Heart left ventricle (tissue), 16 donors: Measurements from ENCODE around the gene TP53AIP1. TPM values are rescaled to one million over a fixed set of nuclear protein-coding genes. Genes with fewer than 3 reads are reported as not detected.

Experiments used
- ATAC-seq, 4 donors: fragments of 200-7000 bp; cut with Tn5 transposase; one replicate each; pipeline ENCODE4 v1.9.1; 2020 to 2022; ENCODE audit warnings: moderate library complexity in 4 of 4, mild to moderate bottlenecking in 3 of 4, moderate number of reproducible peaks in 1 of 4
- DNase-seq, 5 donors: peaks; one replicate each; pipeline ENCODE4 v3.0.0-alpha.2; 2020
- H3K27ac ChIP-seq, 12 donors: fragments of 200-600 bp; sonication (generic) in 4 of 12; one replicate each; pipeline versions ENCODE4 v1.5.0 to v1.8.0; 2016 to 2022; ENCODE audit warnings: mild to moderate bottlenecking in 2 of 12
- H3K27me3 ChIP-seq, 9 donors: fragments of 200-600 bp; sonication (generic) in 2 of 9; one replicate each; pipeline versions ENCODE4 v1.5.1 to v1.8.0; 2016 to 2022; ENCODE audit warnings: mild to moderate bottlenecking in 3 of 9
- H3K36me3 ChIP-seq, 9 donors: fragments of 200-600 bp; sonication (generic) in 2 of 9; one replicate each; pipeline versions ENCODE4 v1.5.0 to v1.8.0; 2018 to 2022; ENCODE audit warnings: mild to moderate bottlenecking in 2 of 9
- H3K4me1 ChIP-seq, 12 donors: fragments of 200-600 bp; sonication (generic) in 4 of 12; one replicate each; pipeline versions ENCODE4 v1.5.0 to v1.8.0; 2016 to 2022; ENCODE audit warnings: mild to moderate bottlenecking in 3 of 12
- H3K4me3 ChIP-seq, 12 donors: fragments of 200-600 bp; sonication (generic) in 4 of 12; one replicate each; pipeline versions ENCODE4 v1.5.0 to v1.8.0; 2017 to 2022; ENCODE audit warnings: mild to moderate bottlenecking in 9 of 12, moderate library complexity in 4 of 12
- H3K9me3 ChIP-seq, 12 donors: fragments of 200-600 bp; sonication (generic) in 4 of 12; one replicate each; pipeline versions ENCODE4 v1.5.0 to v1.8.0; 2016 to 2022; ENCODE audit warnings: mild to moderate bottlenecking in 1 of 12
- POLR2A ChIP-seq, 2 donors: fragments of 450-650 bp; IDR thresholded peaks; one replicate each; pipeline ENCODE4 v1.6.1; 2017; ENCODE audit warnings: antibody characterized with exemption in 2 of 2, mild to moderate bottlenecking in 2 of 2, moderate library complexity in 2 of 2
- WGBS, 4 donors: extraction: QIAGEN DNeasy Blood & Tissue Kit in 2 of 4; methylation state at CpG; one replicate each; pipeline versions ENCODE4 v1.1.5 to v1.1.7; 2013 to 2018; 5-methylcytosine and 5-hydroxymethylcytosine counted together
- intact Hi-C, 10 donors: fragments of 100-400 bp; cut with DNase I; formaldehyde crosslinking; loops; one replicate each; pipeline versions ENCODE4 v1.11.1 to v1.14.2; 2022
- polyA plus RNA-seq, 2 donors: library from polyadenylated mRNA; stranded (reverse); fragments of 200-250 nt; gene quantifications; one replicate each; pipeline ENCODE4 v1.2.3, GENCODE V29; 2013
- total RNA-seq, 9 donors: library from RNA; depleted of rRNA in 2 of 9; stranded (reverse); fragments of >200 nt in 2 of 9; fragmentation: NEBNext Ultra II Directional in 3 of 9; extraction: Animal tissue kit (Norgen Biotek cat#: 25700) in 3 of 9; gene quantifications; one replicate each; pipeline versions ENCODE4 v1.1.0 to v1.2.4, GENCODE V29; 2016 to 2023
- TF ChIP-seq, protein P1 (sequence below), 12 donors: fragments of 200-600 bp; sonication (generic) in 4 of 12; IDR thresholded peaks; one replicate each; pipeline versions ENCODE4 v1.5.0 to v1.8.0; 2018 to 2022; ENCODE audit warnings: antibody characterized with exemption in 12 of 12, mild to moderate bottlenecking in 5 of 12
- donor health status: ischemic (EF 13 %, LVEDD 7.1; RV severe dilation, severe dysfunction).
- donor health status: healthy with polysubstance abuse.
- donor health status: DM: no; HTN: yes; CAD: no.
- donor health status: DM: no; HTN: no; CAD: no.
- donor health status: ischemic (EF 25% LVEDD 6.9; RV normal size, moderate dysfunction).
- donor health status: ischemic (EF 25% LVEDD 5.7; RV mildly dilated, moderate dysfunction).
- donor health status: healthy.
- donor health status: DM: yes; HTN: yes; CAD: no.
- donor health status: ischemic (EF 35%, LVEDD 5.7; RV mildly dilated, moderate dysfunction).
- donor health status: nonischemic (EF 11% LVEDD 7.7; RV severe dilation, severe dysfunction).
- donor health status: DM: yes; HTN: yes; CAD: no.
- donor health status: PGD.
- donor health status: ischemic (EF 29% LVEDD 5.4; RV normal size, mild dysfunction).
- donor health status: nonischemic (EF 23%, LVEDD 6.1; RV moderate dilation, normal function).

Gene TP53AIP1
- total and polyA plus RNA-seq, 11 donors = 0.01 TPM; not detected in 10

DNA sequence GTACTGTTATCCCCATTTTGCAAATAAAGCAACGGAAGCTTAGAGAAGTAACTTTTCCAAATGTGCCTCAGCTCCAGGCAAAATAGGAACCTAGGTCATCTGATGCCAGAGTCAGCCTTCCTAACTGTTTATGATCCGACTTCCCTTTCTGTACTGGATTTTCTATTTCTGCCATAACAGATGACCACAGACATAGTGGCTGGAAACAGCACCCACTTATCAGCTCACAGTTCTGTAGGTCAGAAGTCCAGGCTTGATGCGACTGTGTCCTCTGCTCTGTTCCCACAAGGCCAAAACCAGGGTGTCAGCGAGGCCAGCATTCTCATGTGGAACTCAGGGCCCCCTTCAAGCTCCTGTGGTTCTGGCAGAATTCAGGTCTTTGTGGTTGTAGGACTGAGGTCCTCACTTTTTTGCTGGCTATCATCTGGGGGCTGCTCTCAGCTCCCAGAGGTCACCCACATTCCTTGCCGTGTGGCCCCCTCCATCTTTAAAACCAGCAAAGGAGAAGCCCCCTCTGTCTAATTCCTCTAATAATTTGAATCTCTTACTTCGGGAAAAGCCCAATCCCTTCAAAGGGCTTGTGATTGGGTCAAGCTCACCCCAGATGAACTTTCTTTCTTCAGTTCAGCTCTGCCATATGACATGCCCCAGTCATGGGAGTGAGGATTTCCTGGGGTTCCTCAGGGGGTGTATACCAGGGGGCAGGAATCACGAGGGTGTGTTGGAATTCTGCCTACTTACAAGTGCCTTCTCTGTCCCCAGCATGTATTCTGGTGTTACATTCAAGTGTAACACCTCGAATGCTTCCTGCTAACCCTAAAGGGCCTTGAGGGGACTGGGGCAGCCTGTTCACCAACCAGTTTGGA lies 36.3 kb downstream of the TP53AIP1 start:
- ATAC-seq (peak; percentile 2 to 31 (median 7)), DNase-seq (no peak)
- WGBS, 4 donors = 71 to 79% (median 74%) methylated on average over 8 of the region's 8 CpGs
- H3K9me3 ChIP-seq = no peaks in the 10 kb centered on the region
- TF ChIP-seq POLR2A (IDR thresholded peaks at IDR 0.05) = no peak
- TF ChIP-seq, protein P1, sequence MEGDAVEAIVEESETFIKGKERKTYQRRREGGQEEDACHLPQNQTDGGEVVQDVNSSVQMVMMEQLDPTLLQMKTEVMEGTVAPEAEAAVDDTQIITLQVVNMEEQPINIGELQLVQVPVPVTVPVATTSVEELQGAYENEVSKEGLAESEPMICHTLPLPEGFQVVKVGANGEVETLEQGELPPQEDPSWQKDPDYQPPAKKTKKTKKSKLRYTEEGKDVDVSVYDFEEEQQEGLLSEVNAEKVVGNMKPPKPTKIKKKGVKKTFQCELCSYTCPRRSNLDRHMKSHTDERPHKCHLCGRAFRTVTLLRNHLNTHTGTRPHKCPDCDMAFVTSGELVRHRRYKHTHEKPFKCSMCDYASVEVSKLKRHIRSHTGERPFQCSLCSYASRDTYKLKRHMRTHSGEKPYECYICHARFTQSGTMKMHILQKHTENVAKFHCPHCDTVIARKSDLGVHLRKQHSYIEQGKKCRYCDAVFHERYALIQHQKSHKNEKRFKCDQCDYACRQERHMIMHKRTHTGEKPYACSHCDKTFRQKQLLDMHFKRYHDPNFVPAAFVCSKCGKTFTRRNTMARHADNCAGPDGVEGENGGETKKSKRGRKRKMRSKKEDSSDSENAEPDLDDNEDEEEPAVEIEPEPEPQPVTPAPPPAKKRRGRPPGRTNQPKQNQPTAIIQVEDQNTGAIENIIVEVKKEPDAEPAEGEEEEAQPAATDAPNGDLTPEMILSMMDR (IDR thresholded peaks at IDR 0.05) = peak in 1 of 12 donors; percentile 21
- no peaks in the 10 kb centered on the region for H3K36me3 ChIP-seq
- intact Hi-C loops = loop anchor here in 2 of 10 donors (1.0 to 2.0 kb wide), 2 partner anchors 16 to 20 kb away; partner anchors contain the start of gene KCNJ5 (in 1 of the 2)
- peak overlapping the region in 8 of 12 donors; percentile 58 to 73 (median 64) for H3K4me3 ChIP-seq
- H3K27ac ChIP-seq = peak overlapping the region in 5 of 12 donors; percentile 9 to 88 (median 69)
- peaks cover 0 to 3% (median 0%) of the 10 kb centered on the region in 9 donors for H3K27me3 ChIP-seq
- H3K4me1 ChIP-seq = peaks cover 0 to 65% (median 24%) of the 10 kb centered on the region in 12 donors

- peaks cover 0 to 65% (median 24%) of the 10 kb centered on the region in 12 donors for H3K4me1 ChIP-seq
- intact Hi-C loops = loop anchor here in 2 of 10 donors (1.0 to 2.0 kb wide), 2 partner anchors 15 to 19 kb away; partner anchors contain the start of gene KCNJ5 (in 1 of the 2)
- H3K27me3 ChIP-seq = peaks cover 0 to 3% (median 0%) of the 10 kb centered on the region in 9 donors
- H3K9me3 ChIP-seq = no peaks in the 10 kb centered on the region
- WGBS, 4 donors = 2 to 4% (median 3%) methylated on average over 26 to 45 of the region's 45 CpGs
- TF ChIP-seq, protein P1 (IDR thresholded peaks at IDR 0.05) = peak; percentile 17 to 63 (median 43)
- no peak for TF ChIP-seq POLR2A (IDR thresholded peaks at IDR 0.05)
- ATAC-seq (peak; percentile 44 to 74 (median 60)), DNase-seq (peak in 3 of 5 donors; percentile 50 to 71 (median 64))
- H3K36me3 ChIP-seq = no peaks in the 10 kb centered on the region
- H3K4me3 ChIP-seq = peak overlapping the region; percentile 45 to 73 (median 62)
- peak overlapping the region in 11 of 12 donors; percentile 61 to 88 (median 69) for H3K27ac ChIP-seq
Observed at GRCh38 chr11:128905345-128906184, 37.1 kb downstream of the TP53AIP1 start.

DNA sequence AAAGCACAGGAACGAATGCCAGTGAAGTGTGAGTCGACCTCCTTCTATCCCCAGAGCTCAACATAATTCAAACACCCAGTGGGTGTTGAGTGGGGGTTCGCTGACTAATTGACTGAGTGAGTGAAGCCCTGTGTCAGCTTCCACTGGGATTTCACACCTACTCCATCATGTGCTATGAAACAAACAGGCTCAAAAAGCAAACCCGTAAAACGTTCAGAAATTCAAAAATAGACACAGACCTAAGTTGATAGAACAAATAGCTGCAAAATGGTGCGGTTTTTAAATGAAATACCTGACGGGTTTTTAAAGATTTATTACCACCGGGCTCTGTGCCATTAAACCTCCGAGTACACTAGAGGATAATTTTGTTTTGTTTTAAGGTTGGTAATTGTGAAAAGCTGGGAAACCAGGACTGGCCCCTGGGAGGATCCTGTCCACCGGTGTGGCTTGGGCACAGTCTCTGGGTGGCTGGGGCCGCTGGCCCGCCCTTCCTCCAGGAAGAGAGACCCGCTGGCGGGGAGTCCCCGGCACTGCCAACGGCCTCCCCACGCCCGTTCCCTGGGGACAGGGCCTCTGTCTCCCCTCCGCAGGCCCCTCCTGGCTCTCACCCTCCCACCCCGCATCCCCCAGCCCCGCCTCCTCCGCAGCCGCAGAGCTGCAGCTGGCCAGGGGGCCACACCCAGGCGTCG lies 37.9 kb downstream of the TP53AIP1 start:
- peaks cover 0 to 65% (median 24%) of the 10 kb centered on the region in 12 donors for H3K4me1 ChIP-seq
- H3K4me3 ChIP-seq = peak overlapping the region; percentile 45 to 73 (median 62)
- WGBS, 4 donors = 12 to 24% (median 16%) methylated on average over 13 to 25 of the region's 25 CpGs
- peak overlapping the region in 11 of 12 donors; percentile 61 to 88 (median 69) for H3K27ac ChIP-seq
- intact Hi-C loops = no loop called here
- ATAC-seq (peak; percentile 24 to 64 (median 51)), DNase-seq (peak in 3 of 5 donors; percentile 64 to 74 (median 69))
- H3K9me3 ChIP-seq = no peaks in the 10 kb centered on the region
- H3K27me3 ChIP-seq = peaks cover 0 to 3% (median 0%) of the 10 kb centered on the region in 9 donors
- no peak for TF ChIP-seq POLR2A (IDR thresholded peaks at IDR 0.05)
- TF ChIP-seq, protein P1 (IDR thresholded peaks at IDR 0.05) = no peak
- H3K36me3 ChIP-seq = no peaks in the 10 kb centered on the region
